Epithelial cell of esophagus (primary cell): ENCODE results near the gene TFCP2L1.

Experiments used
- DNase-seq: peaks from one replicate; pipeline ENCODE4 v3.0.0; 2010; ENCODE audit warnings: low read depth
- H3K4me3 ChIP-seq: 2 replicates; pipeline ENCODE4 v1.5.1; 2011; ENCODE audit warnings: mild to moderate bottlenecking, low read length, control low read depth
- CTCF ChIP-seq: IDR thresholded peaks from 2 replicates; pipeline ENCODE4 v1.5.1; 2011; ENCODE audit warnings: low read depth, mild to moderate bottlenecking, low read length, control low read depth, inconsistent platforms; ENCODE audit not compliant: insufficient read depth; ENCODE audit errors: missing control alignments

TFCP2L1 gene

DNA sequence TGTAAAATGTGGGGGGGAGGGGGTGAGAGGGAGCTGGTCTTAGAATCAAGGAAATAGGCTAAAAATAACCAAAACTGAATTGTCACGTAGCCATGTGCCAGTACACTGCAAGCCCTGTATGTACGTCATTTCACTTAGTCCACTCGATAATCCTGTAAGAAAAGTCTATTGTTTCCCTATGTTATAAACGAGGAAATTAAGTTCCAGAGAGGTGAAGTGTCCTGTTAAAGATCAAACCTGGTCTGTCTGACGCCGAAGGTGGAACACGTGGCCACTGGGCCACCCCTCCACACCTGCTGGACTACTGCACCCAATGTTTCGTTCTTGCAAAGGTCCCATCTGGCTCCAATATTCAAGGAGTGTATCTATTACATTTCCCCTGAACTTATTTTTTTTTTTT, 29.6 kb downstream of the TFCP2L1 start:
- no peak for DNase-seq
- no peak for TF ChIP-seq CTCF
- H3K4me3 ChIP-seq = no peak overlapping the region

GRCh38 chr2:121254748-121255147, 30.3 kb downstream of the TFCP2L1 start:
- DNase-seq = no peak
- no peak for TF ChIP-seq CTCF
- H3K4me3 ChIP-seq = no peak overlapping the region

DNA sequence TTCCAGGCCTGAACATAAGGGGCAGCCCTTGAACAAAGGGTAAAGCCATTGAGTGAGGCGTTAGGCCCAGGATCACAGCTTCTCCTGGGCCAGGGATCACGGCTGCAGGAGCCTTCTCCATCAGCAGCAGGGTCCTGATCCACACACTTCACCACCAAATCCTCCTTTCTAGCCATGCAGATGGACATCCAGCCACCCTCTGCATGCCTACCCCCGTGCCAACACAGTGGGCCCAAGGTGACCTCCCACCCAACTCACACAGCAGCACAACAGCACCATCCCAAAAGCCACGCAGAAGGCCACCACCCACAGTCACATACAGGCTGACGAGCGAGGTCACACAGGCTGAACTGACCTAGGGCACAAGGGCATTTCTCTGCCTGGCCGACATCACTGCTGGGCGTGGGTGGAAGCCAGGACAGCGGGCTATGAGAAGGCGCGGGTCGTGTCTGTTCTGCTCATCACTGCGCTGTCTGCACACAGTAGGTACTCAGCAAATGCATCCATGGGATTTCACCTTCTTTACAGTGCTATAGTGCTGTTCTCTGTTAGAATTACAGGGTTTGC, 31.2 kb downstream of the TFCP2L1 start:
- H3K4me3 ChIP-seq = no peak overlapping the region
- TF ChIP-seq CTCF = no peak
- no peak for DNase-seq

DNA sequence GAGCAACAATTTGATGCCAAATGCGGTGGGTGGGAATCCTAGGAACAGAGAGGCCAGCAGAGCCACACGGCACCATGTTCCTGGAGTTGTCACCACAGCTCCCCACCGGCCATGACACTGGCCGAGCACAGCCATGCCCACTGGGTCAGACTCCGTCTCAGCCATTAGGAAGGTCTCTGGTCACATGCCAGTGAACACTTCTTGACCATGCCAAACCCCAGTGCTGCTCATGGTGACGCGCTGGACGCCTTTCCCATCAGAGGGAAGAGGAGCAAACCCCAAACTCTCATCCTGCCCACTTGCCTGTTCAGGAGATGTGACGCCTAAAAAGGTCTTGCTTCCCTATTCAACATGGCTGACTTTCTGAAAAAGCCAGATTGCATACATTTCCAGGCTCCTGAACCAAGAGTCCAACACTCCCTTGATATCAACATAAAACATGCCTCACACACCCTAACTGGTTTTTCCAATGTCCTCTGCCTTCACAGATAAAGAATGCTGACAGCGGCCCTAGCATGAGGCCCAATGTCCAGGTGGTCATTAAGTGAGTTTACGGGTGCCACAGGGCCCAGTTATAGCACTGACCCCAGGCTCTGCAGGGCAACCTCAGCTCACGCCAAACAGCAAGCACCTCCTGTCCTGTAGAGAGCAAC, 31.9 kb downstream of the TFCP2L1 start:
- TF ChIP-seq CTCF = no peak
- DNase-seq = no peak
- no peak overlapping the region for H3K4me3 ChIP-seq

DNA sequence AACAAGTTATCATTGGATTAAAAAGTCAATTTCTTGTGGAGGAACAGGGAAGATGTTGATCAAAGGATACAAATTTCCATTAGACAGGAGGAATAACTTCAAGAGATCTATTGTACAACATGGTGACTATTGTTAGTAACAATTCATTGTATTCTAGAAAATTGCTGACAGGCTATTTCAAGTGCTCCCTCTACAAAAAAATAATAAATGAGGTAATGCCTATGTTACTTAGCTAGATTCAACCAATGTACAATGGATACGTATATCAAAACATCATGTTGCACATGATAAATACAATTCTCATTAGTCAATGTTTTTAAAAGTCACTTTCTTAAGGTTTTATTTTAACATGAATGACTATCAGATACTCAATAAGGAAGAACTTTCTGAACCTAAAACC, 33.5 kb downstream of the TFCP2L1 start:
- DNase-seq = no peak
- no peak for TF ChIP-seq CTCF
- no peak overlapping the region for H3K4me3 ChIP-seq

GRCh38 chr2:121248766-121249343, 36.1 kb downstream of the TFCP2L1 start:
- no peak for DNase-seq
- no peak overlapping the region for H3K4me3 ChIP-seq
- TF ChIP-seq CTCF = no peak

DNA sequence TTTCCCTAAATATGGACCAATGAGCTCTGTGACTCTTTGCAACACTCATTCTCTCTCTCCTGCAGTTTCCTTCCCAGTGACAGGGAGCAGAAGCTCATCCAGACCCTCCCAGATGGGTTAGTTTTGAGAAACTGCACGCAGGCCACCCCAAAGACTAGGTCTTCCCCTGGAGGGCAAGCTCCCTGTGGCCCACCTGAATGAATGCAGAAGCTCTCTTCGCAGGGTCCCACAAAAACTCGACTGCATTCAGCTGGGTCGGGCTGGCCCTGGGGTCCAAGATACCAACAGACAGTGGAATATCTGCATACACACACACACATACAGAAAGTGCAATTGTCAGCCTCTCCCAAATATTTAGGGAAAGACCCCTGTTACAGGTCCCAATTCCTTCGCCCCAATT, 37.0 kb downstream of the TFCP2L1 start:
- TF ChIP-seq CTCF = no peak
- DNase-seq = no peak
- no peak overlapping the region for H3K4me3 ChIP-seq
